Mesodermal cell (in vitro differentiated cells): ENCODE data around the gene MTCL3.

Experiments used
- H3K27ac ChIP-seq: 2 replicates; pipeline ENCODE4 v1.7.0; 2013; ENCODE audit warnings: mild to moderate bottlenecking, low read depth, low read length, moderate library complexity; ENCODE audit not compliant: severe bottlenecking
- H3K36me3 ChIP-seq: 2 replicates; pipeline ENCODE4 v1.7.1; 2013; ENCODE audit warnings: mild to moderate bottlenecking, low read length, moderate library complexity; ENCODE audit not compliant: control insufficient read depth, insufficient read depth
- H3K4me1 ChIP-seq: one replicate; pipeline ENCODE4 v1.7.1; 2013; ENCODE audit warnings: mild to moderate bottlenecking, low read length; ENCODE audit not compliant: insufficient read depth, control insufficient read depth, poor library complexity, severe bottlenecking
- H3K4me3 ChIP-seq: 2 replicates; pipeline ENCODE4 v1.7.0; 2013; ENCODE audit warnings: low read length, control low read depth, mild to moderate bottlenecking; ENCODE audit not compliant: insufficient read depth, poor library complexity, severe bottlenecking; ENCODE audit errors: extremely low read depth
- H3K9me3 ChIP-seq: 2 replicates; pipeline ENCODE4 v1.7.1; 2013; ENCODE audit warnings: mild to moderate bottlenecking, low read length, moderate library complexity; ENCODE audit not compliant: control insufficient read depth
- WGBS, 2 experiments: methylation state at CpG; one replicate each; pipeline ENCODE4 v1.1.5; 2013; ENCODE audit warnings: missing lambda C conversion rate in 2 of 2; ENCODE audit not compliant: insufficient coverage in 2 of 2; 5-methylcytosine and 5-hydroxymethylcytosine counted together

The MTCL3 gene

GRCh38 chr6:127515234-127515793 is 3.8 kb downstream of the MTCL3 start:
- Histone ChIP-seq H3K36me3 (peaks cover 39% of the 10 kb centered on the region), H3K27ac (no peak overlapping the region), H3K9me3 (no peaks in the 10 kb centered on the region), H3K4me3 (peak overlapping the region; percentile 51), H3K4me1 (peaks cover 11% of the 10 kb centered on the region)
- WGBS, 2 experiments: 1 to 2% methylated on average over 22 to 35 of the region's 38 CpGs

GRCh38 chr6:127514773-127515227 is 4.3 kb downstream of the MTCL3 start:
- Histone ChIP-seq H3K4me1 (peaks cover 11% of the 10 kb centered on the region), H3K36me3 (peaks cover 43% of the 10 kb centered on the region), H3K9me3 (no peaks in the 10 kb centered on the region), H3K4me3 (peak overlapping the region; percentile 51), H3K27ac (no peak overlapping the region)
- 3% methylated on average over 27 to 29 of the region's 32 CpGs for WGBS, 2 experiments

- H3K9me3 ChIP-seq: no peaks in the 10 kb centered on the region
- H3K4me3 ChIP-seq: peak overlapping the region; percentile 51
- peaks cover 47% of the 10 kb centered on the region for H3K36me3 ChIP-seq
- H3K4me1 ChIP-seq: peaks cover 6% of the 10 kb centered on the region
- no peak overlapping the region for H3K27ac ChIP-seq
- WGBS, 2 experiments: 35 to 36% methylated on average over 8 of the region's 8 CpGs
Observed at GRCh38 chr6:127514179-127514772, 4.9 kb downstream of the MTCL3 start.

GRCh38 chr6:127513425-127513824 is 5.7 kb downstream of the MTCL3 start:
- no peak overlapping the region for H3K27ac ChIP-seq
- no peaks in the 10 kb centered on the region for H3K9me3 ChIP-seq
- H3K36me3 ChIP-seq: peaks cover 55% of the 10 kb centered on the region
- peaks cover 6% of the 10 kb centered on the region for H3K4me1 ChIP-seq
- H3K4me3 ChIP-seq: no peak overlapping the region

GRCh38 chr6:127510876-127511275 is 8.3 kb downstream of the MTCL3 start:
- Histone ChIP-seq H3K27ac (no peak overlapping the region), H3K9me3 (no peaks in the 10 kb centered on the region), H3K4me1 (no peaks in the 10 kb centered on the region), H3K36me3 (peaks cover 66% of the 10 kb centered on the region), H3K4me3 (no peak overlapping the region)
- WGBS, 2 experiments: 83% methylated on average over 2 of the region's 2 CpGs; no CpG with 5 or more reads in 1 of the 2 experiments

- peaks cover 56% of the 10 kb centered on the region for H3K36me3 ChIP-seq
- H3K27ac ChIP-seq: no peak overlapping the region
- H3K4me1 ChIP-seq: no peaks in the 10 kb centered on the region
- H3K4me3 ChIP-seq: no peak overlapping the region
- H3K9me3 ChIP-seq: no peaks in the 10 kb centered on the region
- no CpG with 5 or more reads among the region's 1 CpG for WGBS, 2 experiments
Observed at GRCh38 chr6:127506894-127507293, 12.2 kb downstream of the MTCL3 start.

- Histone ChIP-seq H3K27ac (no peak overlapping the region), H3K36me3 (peaks cover 24% of the 10 kb centered on the region), H3K4me3 (no peak overlapping the region), H3K9me3 (no peaks in the 10 kb centered on the region), H3K4me1 (no peaks in the 10 kb centered on the region)
- 80 to 100% methylated on average over 1 to 2 of the region's 3 CpGs for WGBS, 2 experiments
Observed at GRCh38 chr6:127503022-127503421, 16.1 kb downstream of the MTCL3 start.

- WGBS, 2 experiments: 60 to 100% methylated on average over 1 of the region's 1 CpG
- H3K9me3 ChIP-seq: no peaks in the 10 kb centered on the region
- H3K4me1 ChIP-seq: no peaks in the 10 kb centered on the region
- H3K4me3 ChIP-seq: no peak overlapping the region
- H3K36me3 ChIP-seq: peaks cover 6% of the 10 kb centered on the region
- no peak overlapping the region for H3K27ac ChIP-seq
Observed at GRCh38 chr6:127497410-127497809, 21.7 kb downstream of the MTCL3 start.

- H3K27ac ChIP-seq: no peak overlapping the region
- no peak overlapping the region for H3K4me3 ChIP-seq
- no peaks in the 10 kb centered on the region for H3K9me3 ChIP-seq
- peaks cover 15% of the 10 kb centered on the region for H3K36me3 ChIP-seq
- H3K4me1 ChIP-seq: no peaks in the 10 kb centered on the region
- no CpG with 5 or more reads among the region's 1 CpG for WGBS, 2 experiments
Observed at GRCh38 chr6:127496471-127496870, 22.7 kb downstream of the MTCL3 start.

- Histone ChIP-seq H3K27ac (no peak overlapping the region), H3K4me1 (no peaks in the 10 kb centered on the region), H3K36me3 (peaks cover 37% of the 10 kb centered on the region), H3K4me3 (no peak overlapping the region), H3K9me3 (no peaks in the 10 kb centered on the region)
Observed at GRCh38 chr6:127494240-127494767, 24.8 kb downstream of the MTCL3 start.

- Histone ChIP-seq H3K4me1 (no peaks in the 10 kb centered on the region), H3K27ac (no peak overlapping the region), H3K36me3 (peaks cover 37% of the 10 kb centered on the region), H3K4me3 (no peak overlapping the region), H3K9me3 (no peaks in the 10 kb centered on the region)
- 100% methylated on average over 1 of the region's 1 CpG; no CpG with 5 or more reads in 1 of the 2 experiments for WGBS, 2 experiments
Observed at GRCh38 chr6:127489248-127489647, 29.9 kb downstream of the MTCL3 start.
